ENCODE data around the gene S100A7A. TPM values are rescaled to one million over a fixed set of nuclear protein-coding genes. Genes with fewer than 3 reads are reported as not detected.
A peak's percentile ranks its signal among the peaks of the same experiment; 100 is the strongest.
"Not testable (repeated sequence)": the region's sequence is repeated elsewhere in the genome, so short reads cannot be mapped to it uniquely, and the experiment has no call there.

Gene S100A7A
- total RNA-seq, 8 experiments from 2014 or later = 0.10 to 0.66 (median 0.14) TPM; not detected in 3

DNA sequence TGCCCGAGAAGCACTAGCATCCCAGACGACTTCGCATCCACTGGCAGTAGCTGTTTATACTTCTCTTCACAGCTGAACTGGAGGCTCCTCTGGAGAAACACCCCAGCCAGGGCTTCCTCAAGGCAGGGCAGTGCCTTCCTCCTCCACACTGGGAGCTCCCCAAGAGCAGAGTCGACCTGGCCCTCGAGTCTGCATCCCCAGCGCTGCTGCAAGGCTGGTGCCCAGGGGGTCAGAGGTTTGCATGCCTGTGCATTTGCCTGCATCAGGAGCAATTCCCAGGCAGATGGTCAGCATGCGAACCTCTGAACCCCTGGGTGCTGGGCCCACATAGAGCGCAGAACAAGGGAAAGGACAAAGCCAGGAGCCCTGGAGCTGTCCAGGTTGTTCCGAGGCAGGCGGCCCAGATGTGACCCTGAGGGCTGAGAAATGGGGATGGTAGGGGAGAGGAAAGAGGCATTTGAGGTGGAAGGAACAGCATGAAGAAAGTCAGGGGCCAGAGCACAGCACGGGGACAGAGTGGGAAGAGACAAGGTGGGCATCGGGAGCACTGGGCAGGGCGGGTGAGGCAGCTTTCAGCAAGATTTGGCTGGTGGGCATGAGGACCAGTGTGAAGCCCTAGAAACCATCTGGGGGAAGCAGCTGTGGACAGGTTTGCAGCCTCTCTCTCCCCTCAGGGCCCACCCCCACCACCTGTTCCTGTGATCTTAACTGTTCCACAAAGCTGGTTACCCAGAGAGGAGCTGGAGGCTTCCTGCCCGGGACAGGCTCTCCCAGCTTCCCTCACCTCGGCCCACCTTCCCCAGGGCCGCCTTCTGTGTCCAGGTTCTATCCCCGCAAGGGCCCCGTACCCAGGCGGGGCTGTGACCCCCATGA lies 19.0 kb upstream of the S100A7A start:
- in situ Hi-C loops (cut with MboI; ENCODE audit: low pct_unique_long_range_greater_than_20kb in 2 of 9, low sequenced_read_pairs in 9 of 9, unreplicated experiment in 9 of 9) = no loop called here
- no peak for ATAC-seq (replicated peaks in 6 of 8)
- 0 to 100% (median 54%) methylated on average over 1 to 12 of the region's 19 CpGs; no CpG with 5 or more reads in 2 of the 10 experiments for WGBS, 10 experiments
- Histone ChIP-seq H3K4me3 (no peak overlapping the region), H3K27ac (no peak overlapping the region), H3K4me1 (replicated peaks in 1 of 2) (no peaks in the 10 kb centered on the region)

DNA sequence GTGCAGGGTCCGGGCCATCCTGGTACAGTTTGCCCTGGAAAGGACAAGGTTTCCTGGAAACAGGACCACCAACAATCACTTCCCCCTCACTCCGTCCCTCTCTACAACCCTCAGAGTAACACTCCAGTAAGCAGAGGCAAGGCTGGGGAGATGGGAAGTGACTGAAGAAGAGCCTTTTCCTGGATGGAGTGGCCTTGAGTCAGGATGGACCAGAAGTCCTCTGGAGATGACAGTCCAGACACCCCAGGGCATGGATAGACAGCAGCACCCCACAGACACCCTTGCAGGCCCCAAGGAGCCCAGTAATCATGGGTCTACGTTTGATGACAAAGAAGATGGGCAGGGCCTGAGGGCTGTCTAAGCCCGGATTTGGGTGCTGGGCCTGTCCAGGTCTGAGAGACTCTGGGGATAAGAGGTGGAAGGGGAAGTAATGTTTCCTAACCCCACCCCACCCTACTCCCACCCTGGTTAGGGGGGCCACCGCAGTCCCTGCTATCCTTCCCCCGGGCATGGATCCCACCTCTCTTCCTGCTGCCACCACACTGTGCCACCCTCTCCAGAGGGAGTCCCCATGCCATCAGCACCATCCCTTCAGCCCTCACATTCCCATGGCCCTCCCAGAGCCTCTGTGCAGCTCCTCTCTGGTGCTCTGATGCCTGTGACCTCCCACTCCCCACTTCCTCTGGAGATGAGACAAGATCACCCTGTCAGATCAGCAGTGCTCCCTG lies 18.2 kb upstream of the S100A7A start:
- Histone ChIP-seq H3K4me3 (no peak overlapping the region), H3K4me1 (replicated peaks in 1 of 2) (no peaks in the 10 kb centered on the region), H3K27ac (no peak overlapping the region)
- WGBS, 10 experiments = 17 to 69% (median 51%) methylated on average over 1 to 4 of the region's 6 CpGs; no CpG with 5 or more reads in 6 of the 10 experiments
- no peak for ATAC-seq (replicated peaks in 6 of 8)
- in situ Hi-C loops (cut with MboI; ENCODE audit: low pct_unique_long_range_greater_than_20kb in 2 of 9, low sequenced_read_pairs in 9 of 9, unreplicated experiment in 9 of 9) = no loop called here

DNA sequence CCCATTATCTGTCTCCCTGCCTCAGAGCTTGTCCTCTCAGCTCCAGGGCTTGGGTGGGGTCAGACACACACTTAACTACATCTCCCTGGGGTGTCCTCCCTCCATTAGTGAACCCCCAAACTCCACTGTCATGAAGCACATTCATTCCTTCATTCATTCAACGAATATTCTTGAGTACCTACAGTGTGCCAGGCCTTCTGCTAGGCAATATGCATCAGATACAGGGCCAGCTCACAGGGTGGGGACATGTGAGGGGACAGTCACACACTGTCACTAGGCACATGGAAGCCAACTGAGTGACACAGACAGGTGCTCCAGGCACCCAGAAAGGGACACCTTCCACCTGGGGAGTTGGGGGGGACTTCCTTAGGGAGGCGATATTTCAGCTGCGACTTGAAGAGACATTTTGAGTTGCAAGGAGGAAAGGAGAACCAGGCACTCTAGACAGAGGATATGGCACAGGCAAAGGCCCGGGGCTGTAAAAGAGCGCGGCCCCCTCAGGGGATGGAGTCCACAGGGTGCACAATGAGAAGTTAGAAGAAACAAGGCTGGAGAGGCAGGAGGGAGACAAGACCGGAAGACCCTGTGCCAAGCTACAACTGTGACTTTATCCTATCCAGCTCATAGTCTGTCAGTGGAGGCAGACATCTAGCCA lies 16.8 kb upstream of the S100A7A start:
- in situ Hi-C loops (cut with MboI; ENCODE audit: low pct_unique_long_range_greater_than_20kb in 2 of 9, low sequenced_read_pairs in 9 of 9, unreplicated experiment in 9 of 9) = no loop called here
- no peaks in the 10 kb centered on the region for H3K4me1 ChIP-seq (replicated peaks in 1 of 2)
- H3K27ac ChIP-seq = no peak overlapping the region
- WGBS, 10 experiments = 36 to 96% (median 79%) methylated on average over 3 to 7 of the region's 7 CpGs; no CpG with 5 or more reads in 2 of the 10 experiments
- ATAC-seq (replicated peaks in 6 of 8) = no peak
- H3K4me3 ChIP-seq = no peak overlapping the region

GRCh38 chr1:153400244-153400643 lies 16.1 kb upstream of the S100A7A start:
- no peak overlapping the region for H3K4me3 ChIP-seq
- in situ Hi-C loops (cut with MboI; ENCODE audit: low pct_unique_long_range_greater_than_20kb in 2 of 9, low sequenced_read_pairs in 9 of 9, unreplicated experiment in 9 of 9) = no loop called here
- no peak overlapping the region for H3K27ac ChIP-seq
- no peak for ATAC-seq (replicated peaks in 6 of 8)
- no peaks in the 10 kb centered on the region for H3K4me1 ChIP-seq (replicated peaks in 1 of 2)
- WGBS, 10 experiments = 0 to 81% (median 56%) methylated on average over 1 to 5 of the region's 5 CpGs; no CpG with 5 or more reads in 1 of the 10 experiments

GRCh38 chr1:153401461-153401860 lies 14.9 kb upstream of the S100A7A start:
- no peak for ATAC-seq (replicated peaks in 6 of 8)
- 42 to 90% (median 77%) methylated on average over 2 to 9 of the region's 9 CpGs; no CpG with 5 or more reads in 1 of the 10 experiments for WGBS, 10 experiments
- Histone ChIP-seq H3K27ac (no peak overlapping the region), H3K4me1 (replicated peaks in 1 of 2) (no peaks in the 10 kb centered on the region), H3K4me3 (no peak overlapping the region)
- in situ Hi-C loops (cut with MboI; ENCODE audit: low pct_unique_long_range_greater_than_20kb in 2 of 9, low sequenced_read_pairs in 9 of 9, unreplicated experiment in 9 of 9) = no loop called here

GRCh38 chr1:153402226-153402625 lies 14.1 kb upstream of the S100A7A start:
- ATAC-seq (replicated peaks in 6 of 8) = no peak
- in situ Hi-C loops (cut with MboI; ENCODE audit: low pct_unique_long_range_greater_than_20kb in 2 of 9, low sequenced_read_pairs in 9 of 9, unreplicated experiment in 9 of 9) = no loop called here
- Histone ChIP-seq H3K4me1 (replicated peaks in 1 of 2) (no peaks in the 10 kb centered on the region), H3K27ac (no peak overlapping the region), H3K4me3 (no peak overlapping the region)
- 0 to 56% (median 35%) methylated on average over 1 to 2 of the region's 2 CpGs; no CpG with 5 or more reads in 2 of the 10 experiments for WGBS, 10 experiments

GRCh38 chr1:153403421-153404085 lies 12.8 kb upstream of the S100A7A start:
- H3K27ac ChIP-seq = no peak overlapping the region
- no peak overlapping the region for H3K4me3 ChIP-seq
- in situ Hi-C loops (cut with MboI; ENCODE audit: low pct_unique_long_range_greater_than_20kb in 2 of 9, low sequenced_read_pairs in 9 of 9, unreplicated experiment in 9 of 9) = no loop called here
- WGBS, 10 experiments = 37 to 100% (median 84%) methylated on average over 2 to 11 of the region's 11 CpGs; no CpG with 5 or more reads in 2 of the 10 experiments
- ATAC-seq (replicated peaks in 6 of 8) = no peak
- no peaks in the 10 kb centered on the region for H3K4me1 ChIP-seq (replicated peaks in 1 of 2)

GRCh38 chr1:153404086-153404635 lies 12.2 kb upstream of the S100A7A start:
- ATAC-seq (replicated peaks in 6 of 8) = peak in 1 of 8 experiments; percentile 17
- WGBS, 10 experiments = 26 to 74% (median 49%) methylated on average over 1 to 7 of the region's 7 CpGs
- no peaks in the 10 kb centered on the region for H3K4me1 ChIP-seq (replicated peaks in 1 of 2)
- in situ Hi-C loops (cut with MboI; ENCODE audit: low pct_unique_long_range_greater_than_20kb in 2 of 9, low sequenced_read_pairs in 9 of 9, unreplicated experiment in 9 of 9) = no loop called here
- no peak overlapping the region for H3K27ac ChIP-seq
- no peak overlapping the region for H3K4me3 ChIP-seq

GRCh38 chr1:153404768-153405167 lies 11.6 kb upstream of the S100A7A start:
- in situ Hi-C loops (cut with MboI; ENCODE audit: low pct_unique_long_range_greater_than_20kb in 2 of 9, low sequenced_read_pairs in 9 of 9, unreplicated experiment in 9 of 9) = no loop called here
- peak in 3 of 8 experiments; percentile 60 to 69 (median 65) for ATAC-seq (replicated peaks in 6 of 8)
- WGBS, 10 experiments = 17 to 54% (median 38%) methylated on average over 2 to 14 of the region's 15 CpGs; no CpG with 5 or more reads in 3 of the 10 experiments
- no peak overlapping the region for H3K27ac ChIP-seq
- no peak overlapping the region for H3K4me3 ChIP-seq
- no peaks in the 10 kb centered on the region for H3K4me1 ChIP-seq (replicated peaks in 1 of 2)

- H3K4me1 ChIP-seq (replicated peaks in 1 of 2); H3K4me3 ChIP-seq; H3K27ac ChIP-seq; in situ Hi-C loops (cut with MboI; ENCODE audit: low pct_unique_long_range_greater_than_20kb in 2 of 9, low sequenced_read_pairs in 9 of 9, unreplicated experiment in 9 of 9); ATAC-seq (replicated peaks in 6 of 8): not testable (repeated sequence)
- WGBS, 10 experiments = 59 to 100% (median 80%) methylated on average over 1 to 2 of the region's 6 CpGs; no CpG with 5 or more reads in 7 of the 10 experiments
These were observed 10.3 kb upstream of the S100A7A start for GRCh38 chr1:153405825-153406599.

GRCh38 chr1:153407274-153407673 lies 9.0 kb upstream of the S100A7A start:
- H3K4me1 ChIP-seq (replicated peaks in 1 of 2); in situ Hi-C loops (cut with MboI; ENCODE audit: low pct_unique_long_range_greater_than_20kb in 2 of 9, low sequenced_read_pairs in 9 of 9, unreplicated experiment in 9 of 9); H3K27ac ChIP-seq; ATAC-seq (replicated peaks in 6 of 8); H3K4me3 ChIP-seq: not testable (repeated sequence)
- 0 to 75% (median 42%) methylated on average over 1 to 11 of the region's 11 CpGs; no CpG with 5 or more reads in 4 of the 10 experiments for WGBS, 10 experiments

GRCh38 chr1:153413961-153414360 lies 2.4 kb upstream of the S100A7A start:
- H3K4me3 ChIP-seq; H3K4me1 ChIP-seq (replicated peaks in 1 of 2); ATAC-seq (replicated peaks in 6 of 8); in situ Hi-C loops (cut with MboI; ENCODE audit: low pct_unique_long_range_greater_than_20kb in 2 of 9, low sequenced_read_pairs in 9 of 9, unreplicated experiment in 9 of 9); H3K27ac ChIP-seq: not testable (repeated sequence)

All from motor neuron (in vitro differentiated cells).